HFF-Myc (cell line): ENCODE results near the gene BAHCC1.
A peak's percentile ranks its signal among the peaks of the same experiment; 100 is the strongest.

Experiments
- DNase-seq: peaks from one replicate; pipeline ENCODE4 v3.0.0-alpha.2; 2011; ENCODE audit warnings: low read depth; ENCODE audit errors: extremely low read depth
- H3K4me3 ChIP-seq: replicated peaks from 2 replicates; pipeline ENCODE4 v1.5.1; 2011; ENCODE audit warnings: low read depth, mild to moderate bottlenecking, control low read depth, low read length
- CTCF ChIP-seq: IDR thresholded peaks from 2 replicates; pipeline ENCODE4 v1.5.1; 2012; ENCODE audit warnings: mild to moderate bottlenecking, low read depth, low read length, control low read depth; ENCODE audit errors: missing control alignments

The BAHCC1 gene

GRCh38 chr17:81509207-81509971 lies 114.1 kb downstream of the BAHCC1 start:
- no peak for TF ChIP-seq CTCF
- H3K4me3 ChIP-seq, result peak overlapping the region; percentile 69
- DNase-seq, result no peak

GRCh38 chr17:81509972-81510784 lies 114.9 kb downstream of the BAHCC1 start:
- TF ChIP-seq CTCF, result no peak
- no peak for DNase-seq
- peak overlapping the region; percentile 69 for H3K4me3 ChIP-seq

- no peak for DNase-seq
- H3K4me3 ChIP-seq, result peak overlapping the region; percentile 69
- TF ChIP-seq CTCF, result no peak
Measured at GRCh38 chr17:81510785-81511553, 115.7 kb downstream of the BAHCC1 start.

GRCh38 chr17:81511554-81511803 lies 116.2 kb downstream of the BAHCC1 start:
- DNase-seq, result no peak
- H3K4me3 ChIP-seq, result peak overlapping the region; percentile 69
- no peak for TF ChIP-seq CTCF

GRCh38 chr17:81511804-81512561 lies 116.7 kb downstream of the BAHCC1 start:
- DNase-seq, result no peak
- peak overlapping the region; percentile 69 for H3K4me3 ChIP-seq
- TF ChIP-seq CTCF, result no peak
